MM.1S (cell line): ENCODE results near the gene HCCS.

Experiments used
- DNase-seq: peaks from one replicate; pipeline ENCODE4 v3.0.0-alpha.2; 2015
- H2AFZ ChIP-seq: fragments of 300-600 bp; sonication (generic); 2 replicates; pipeline ENCODE4 v1.6.0; 2016; ENCODE audit warnings: antibody characterized with exemption, low read length
- H3F3A ChIP-seq: fragments of 300-600 bp; sonication (generic); 2 replicates; pipeline ENCODE4 v1.6.1; 2016; ENCODE audit warnings: mild to moderate bottlenecking, antibody characterized with exemption, low read length, moderate library complexity, mixed read lengths; ENCODE audit not compliant: insufficient read depth
- H3K27ac ChIP-seq: fragments of 300-600 bp; sonication (generic); 2 replicates; pipeline ENCODE4 v1.5.1; 2016; ENCODE audit warnings: mild to moderate bottlenecking, low read length
- H3K27me3 ChIP-seq: fragments of 300-600 bp; sonication (generic); replicated peaks from 2 replicates; pipeline ENCODE4 v1.6.0; 2016; ENCODE audit warnings: low read length; ENCODE audit not compliant: insufficient read depth
- H3K36me3 ChIP-seq: fragments of 300-600 bp; sonication (generic); replicated peaks from 2 replicates; pipeline ENCODE4 v1.6.1; 2016; ENCODE audit warnings: mild to moderate bottlenecking, low read length, mixed read lengths; ENCODE audit not compliant: insufficient read depth
- H3K4me1 ChIP-seq: fragments of 300-600 bp; sonication (generic); 2 replicates; pipeline ENCODE4 v1.6.1; 2016; ENCODE audit warnings: low read length, mixed read lengths
- H3K4me2 ChIP-seq: fragments of 300-600 bp; sonication (generic); 2 replicates; pipeline ENCODE4 v1.6.0; 2016; ENCODE audit warnings: low read depth, low read length
- H3K4me3 ChIP-seq: fragments of 300-600 bp; sonication (generic); 2 replicates; pipeline ENCODE4 v1.5.1; 2016; ENCODE audit warnings: low read length, mixed read lengths
- H3K79me2 ChIP-seq: fragments of 300-600 bp; sonication (generic); 2 replicates; pipeline ENCODE4 v1.6.1; 2016; ENCODE audit warnings: mixed run types, low read length, mixed read lengths
- H3K9ac ChIP-seq: fragments of 300-600 bp; sonication (generic); 2 replicates; pipeline ENCODE4 v1.6.1; 2016; ENCODE audit warnings: low read length, mixed read lengths
- H3K9me2 ChIP-seq: fragments of 300-600 bp; sonication (generic); replicated peaks from 2 replicates; pipeline ENCODE4 v1.6.1; 2016; ENCODE audit warnings: mild to moderate bottlenecking, low read length, mixed read lengths; ENCODE audit not compliant: insufficient read depth
- H3K9me3 ChIP-seq: fragments of 300-600 bp; sonication (generic); replicated peaks from 2 replicates; pipeline ENCODE4 v1.6.1; 2016; ENCODE audit warnings: mild to moderate bottlenecking, low read length, mixed read lengths; ENCODE audit not compliant: insufficient read depth
- H4K20me1 ChIP-seq: fragments of 300-600 bp; sonication (generic); 2 replicates; pipeline ENCODE4 v1.6.1; 2016; ENCODE audit warnings: mild to moderate bottlenecking, low read length, moderate library complexity, mixed read lengths; ENCODE audit not compliant: insufficient read depth
- EZH2 ChIP-seq: fragments of 300-600 bp; sonication (generic); optimal IDR thresholded peaks from 2 replicates; pipeline ENCODE3; 2017; ENCODE audit warnings: low read depth, mild to moderate bottlenecking, antibody characterized with exemption, low read length, mixed read lengths
- EZH2phosphoT487 ChIP-seq: fragments of 300-600 bp; sonication (generic); IDR thresholded peaks from 2 replicates; pipeline ENCODE4 v1.6.1; 2018; ENCODE audit warnings: antibody characterized with exemption, low read length
- TF ChIP-seq, protein P1 (sequence below): fragments of 300-600 bp; sonication (generic); IDR thresholded peaks from 2 replicates; pipeline ENCODE4 v1.5.1; 2016; ENCODE audit warnings: antibody characterized with exemption, low read length, mixed read lengths

The HCCS gene

DNA sequence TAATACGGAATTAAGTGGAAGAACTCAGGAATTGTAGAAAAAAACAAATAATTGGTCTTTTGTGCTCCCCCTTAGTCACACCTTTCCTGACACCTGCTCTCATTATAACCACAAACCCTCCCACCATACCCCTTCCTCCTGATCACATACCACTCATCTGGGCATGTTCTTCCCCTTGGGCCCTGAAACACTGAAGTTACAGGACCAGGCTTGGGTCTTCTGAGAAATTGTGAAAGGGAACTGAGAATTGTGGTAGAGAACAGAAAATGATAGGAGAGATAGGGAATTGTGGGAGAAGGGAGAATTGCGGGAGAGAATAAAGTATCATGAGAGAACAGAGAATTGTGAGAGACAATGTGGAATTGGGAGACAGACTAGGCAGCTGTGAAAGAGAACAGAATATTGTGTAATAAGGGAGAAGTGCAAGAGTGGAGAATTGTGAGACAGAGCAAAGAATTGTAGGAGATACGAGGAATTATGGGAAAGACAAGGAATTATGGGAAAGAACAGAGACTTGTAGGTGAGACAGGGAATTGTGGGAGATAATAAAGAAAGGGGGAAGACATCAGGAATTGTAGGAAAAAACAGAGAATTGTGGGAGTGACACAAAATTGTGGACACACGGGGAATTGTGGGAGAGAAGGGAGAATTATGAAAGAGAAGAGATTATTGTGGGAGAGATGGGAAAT is 2.7 kb upstream of the HCCS start:
- no peak for DNase-seq
- Histone ChIP-seq H3K36me3 (no peaks in the 10 kb centered on the region), H3K4me3 (no peak overlapping the region)

DNA sequence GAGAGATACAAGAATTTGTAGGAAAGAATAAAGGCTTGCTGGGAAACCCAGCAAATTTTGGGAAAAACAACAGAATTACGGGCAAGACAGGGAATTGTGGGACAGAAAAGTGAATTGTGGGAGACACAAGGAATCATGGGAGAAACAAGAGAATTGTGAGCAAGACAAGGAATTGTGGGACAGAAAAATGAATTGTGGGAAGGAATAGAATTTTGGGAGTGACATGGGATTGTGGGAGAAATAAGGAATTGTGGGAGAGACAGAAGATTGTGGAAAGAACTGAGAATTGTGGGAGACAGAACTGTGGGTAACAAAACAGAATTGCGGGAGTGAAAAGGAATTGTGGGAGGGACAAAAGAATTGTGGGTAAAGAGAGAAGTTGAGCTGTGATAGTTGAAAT is 1.2 kb upstream of the HCCS start:
- H3K4me3 ChIP-seq: peak overlapping the region; percentile 81
- H4K20me1 ChIP-seq: no peaks in the 10 kb centered on the region
- H3K9ac ChIP-seq: no peak overlapping the region; the same call in 1 of the 2 replicates
- H3K27me3 ChIP-seq: no peaks in the 10 kb centered on the region
- no peaks in the 10 kb centered on the region for H3K36me3 ChIP-seq
- peaks cover 25% of the 10 kb centered on the region for H3F3A ChIP-seq
- H3K4me2 ChIP-seq: peak overlapping the region; percentile 68; the same call in 1 of the 2 replicates
- no peak overlapping the region for H3K27ac ChIP-seq
- TF ChIP-seq EZH2: no peak
- TF ChIP-seq EZH2phosphoT487: no peak
- TF ChIP-seq, protein P1, sequence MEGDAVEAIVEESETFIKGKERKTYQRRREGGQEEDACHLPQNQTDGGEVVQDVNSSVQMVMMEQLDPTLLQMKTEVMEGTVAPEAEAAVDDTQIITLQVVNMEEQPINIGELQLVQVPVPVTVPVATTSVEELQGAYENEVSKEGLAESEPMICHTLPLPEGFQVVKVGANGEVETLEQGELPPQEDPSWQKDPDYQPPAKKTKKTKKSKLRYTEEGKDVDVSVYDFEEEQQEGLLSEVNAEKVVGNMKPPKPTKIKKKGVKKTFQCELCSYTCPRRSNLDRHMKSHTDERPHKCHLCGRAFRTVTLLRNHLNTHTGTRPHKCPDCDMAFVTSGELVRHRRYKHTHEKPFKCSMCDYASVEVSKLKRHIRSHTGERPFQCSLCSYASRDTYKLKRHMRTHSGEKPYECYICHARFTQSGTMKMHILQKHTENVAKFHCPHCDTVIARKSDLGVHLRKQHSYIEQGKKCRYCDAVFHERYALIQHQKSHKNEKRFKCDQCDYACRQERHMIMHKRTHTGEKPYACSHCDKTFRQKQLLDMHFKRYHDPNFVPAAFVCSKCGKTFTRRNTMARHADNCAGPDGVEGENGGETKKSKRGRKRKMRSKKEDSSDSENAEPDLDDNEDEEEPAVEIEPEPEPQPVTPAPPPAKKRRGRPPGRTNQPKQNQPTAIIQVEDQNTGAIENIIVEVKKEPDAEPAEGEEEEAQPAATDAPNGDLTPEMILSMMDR: no peak
- peaks cover 35% of the 10 kb centered on the region for H3K79me2 ChIP-seq
- no peak overlapping the region for H2AFZ ChIP-seq
- H3K4me1 ChIP-seq: peaks cover 21% of the 10 kb centered on the region
- no peak for DNase-seq
- no peaks in the 10 kb centered on the region for H3K9me3 ChIP-seq
- H3K9me2 ChIP-seq: no peaks in the 10 kb centered on the region

More for the DNA sequence above, 2.7 kb upstream of the HCCS start:
- Histone ChIP-seq H3K4me1 (peaks cover 9% of the 10 kb centered on the region; the same call in 1 of the 2 replicates), H3K9me3 (no peaks in the 10 kb centered on the region), H2AFZ (no peak overlapping the region), H3F3A (peaks cover 17% of the 10 kb centered on the region; the same call in 1 of the 2 replicates), H3K9ac (no peak overlapping the region), H4K20me1 (no peaks in the 10 kb centered on the region), H3K79me2 (peaks cover 22% of the 10 kb centered on the region), H3K4me2 (no peak overlapping the region), H3K27me3 (no peaks in the 10 kb centered on the region), H3K27ac (no peak overlapping the region), H3K9me2 (no peaks in the 10 kb centered on the region)
- no peak for TF ChIP-seq EZH2

DNA sequence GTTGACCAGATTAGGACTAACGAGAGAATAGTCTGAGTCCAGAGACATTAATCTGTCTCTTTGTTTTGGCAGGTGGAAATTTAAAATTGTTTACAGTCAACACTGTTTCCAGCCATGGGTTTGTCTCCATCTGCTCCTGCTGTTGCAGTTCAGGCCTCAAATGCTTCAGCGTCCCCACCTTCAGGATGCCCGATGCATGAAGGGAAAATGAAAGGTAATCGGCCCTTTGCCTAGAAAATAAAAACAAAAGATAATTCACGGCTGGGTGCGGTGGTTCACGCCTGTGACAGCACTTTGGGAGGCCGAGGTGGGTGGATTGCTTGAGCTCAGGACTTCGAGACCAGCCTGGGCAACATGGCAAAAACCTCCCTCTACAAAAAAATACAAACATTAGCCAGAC is 815 bp downstream of the HCCS start:
- peaks cover 21% of the 10 kb centered on the region for H3K4me1 ChIP-seq
- H3K9me3 ChIP-seq: no peaks in the 10 kb centered on the region
- peak overlapping the region; percentile 81 for H3K4me3 ChIP-seq
- DNase-seq: peak; percentile 14
- H3K27ac ChIP-seq: peak overlapping the region; percentile 94
- no peaks in the 10 kb centered on the region for H3K36me3 ChIP-seq
- H3K27me3 ChIP-seq: no peaks in the 10 kb centered on the region
- TF ChIP-seq EZH2phosphoT487 (no peak), EZH2 (no peak)
- TF ChIP-seq, protein P1: no peak
- no peak overlapping the region for H2AFZ ChIP-seq
- peaks cover 54% of the 10 kb centered on the region for H3K79me2 ChIP-seq
- peak overlapping the region; percentile 98 for H3K9ac ChIP-seq
- no peaks in the 10 kb centered on the region for H4K20me1 ChIP-seq
- H3K4me2 ChIP-seq: peak overlapping the region; percentile 78
- no peaks in the 10 kb centered on the region for H3K9me2 ChIP-seq
- peaks cover 25% of the 10 kb centered on the region for H3F3A ChIP-seq

DNA sequence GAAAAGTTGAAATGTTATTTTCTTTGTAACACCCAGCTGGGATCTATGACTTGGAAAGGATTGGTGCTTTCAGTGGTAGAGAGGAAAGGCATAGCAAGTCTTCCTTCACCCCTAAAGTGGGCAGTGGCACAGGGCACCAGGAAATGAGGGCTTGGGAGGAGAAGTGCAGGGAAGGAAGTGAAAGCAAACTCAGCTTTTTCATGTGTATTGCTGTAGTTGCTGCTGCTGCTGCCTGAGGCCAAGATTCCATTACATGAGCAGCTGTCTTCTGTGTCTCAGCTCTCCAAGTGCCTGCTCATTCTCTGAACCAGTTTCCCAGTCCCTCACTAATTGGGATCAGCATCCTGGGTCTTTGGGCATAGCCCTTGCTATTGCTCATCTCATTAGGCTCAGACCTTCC is 2.6 kb downstream of the HCCS start:
- Histone ChIP-seq H2AFZ (no peak overlapping the region), H3K4me1 (peaks cover 21% of the 10 kb centered on the region), H3K9me2 (no peaks in the 10 kb centered on the region), H3K27ac (peak overlapping the region; percentile 94), H3K9ac (peak overlapping the region; percentile 98), H3K27me3 (no peaks in the 10 kb centered on the region), H3K4me3 (peak overlapping the region; percentile 81), H3K79me2 (peaks cover 69% of the 10 kb centered on the region), H3K36me3 (no peaks in the 10 kb centered on the region), H3K4me2 (peak overlapping the region; percentile 78), H4K20me1 (no peaks in the 10 kb centered on the region), H3K9me3 (no peaks in the 10 kb centered on the region), H3F3A (peaks cover 25% of the 10 kb centered on the region)
- TF ChIP-seq, protein P1: no peak
- no peak for TF ChIP-seq EZH2phosphoT487
- TF ChIP-seq EZH2: no peak
- DNase-seq: peak; percentile 44
